NB4 (cell line): ENCODE measurements around the gene CCKAR.

Experiments used
- MAX ChIP-seq: IDR thresholded peaks from 2 replicates; pipeline ENCODE4 v1.6.1; 2011; ENCODE audit warnings: low read depth, low read length
- POLR2A ChIP-seq: IDR thresholded peaks from 2 replicates; pipeline ENCODE4 v1.6.1; 2011; ENCODE audit warnings: mild to moderate bottlenecking; ENCODE audit not compliant: insufficient read length; ENCODE audit errors: extremely low read depth
- TF ChIP-seq, protein P1 (sequence below): IDR thresholded peaks from one replicate; pipeline ENCODE4 v1.5.1; 2012; ENCODE audit warnings: low read depth, low read length

DNA sequence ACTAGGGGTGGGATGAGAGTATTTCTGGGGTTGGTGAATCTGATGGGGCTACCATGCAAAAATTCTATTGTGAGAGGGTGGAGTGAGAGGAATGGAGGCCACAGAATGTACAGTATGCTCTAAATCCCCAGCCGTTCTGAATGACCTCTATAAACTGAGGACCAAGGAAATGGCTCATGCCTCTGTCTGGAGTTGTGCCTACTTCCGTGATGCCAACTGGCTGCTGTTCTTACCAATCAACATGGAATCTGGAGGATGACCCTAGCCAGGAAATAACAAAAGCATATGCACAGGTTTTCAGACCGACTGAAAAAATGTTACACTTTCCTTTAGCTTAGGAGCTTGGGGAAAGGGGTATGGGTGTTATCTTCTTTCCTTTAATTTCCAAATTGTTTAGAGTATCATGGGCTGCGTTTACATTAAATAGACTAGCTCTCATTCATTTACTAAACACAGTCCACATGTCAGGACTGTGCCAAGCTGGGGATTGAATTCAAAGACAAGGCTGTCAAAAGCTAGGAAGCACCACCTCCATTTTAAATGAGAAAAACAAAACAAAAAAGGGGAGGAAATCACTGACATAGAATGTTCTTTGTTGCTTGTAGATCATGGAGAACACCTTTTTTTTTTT, 20.2 kb upstream of the CCKAR start:
- TF ChIP-seq, protein P1, sequence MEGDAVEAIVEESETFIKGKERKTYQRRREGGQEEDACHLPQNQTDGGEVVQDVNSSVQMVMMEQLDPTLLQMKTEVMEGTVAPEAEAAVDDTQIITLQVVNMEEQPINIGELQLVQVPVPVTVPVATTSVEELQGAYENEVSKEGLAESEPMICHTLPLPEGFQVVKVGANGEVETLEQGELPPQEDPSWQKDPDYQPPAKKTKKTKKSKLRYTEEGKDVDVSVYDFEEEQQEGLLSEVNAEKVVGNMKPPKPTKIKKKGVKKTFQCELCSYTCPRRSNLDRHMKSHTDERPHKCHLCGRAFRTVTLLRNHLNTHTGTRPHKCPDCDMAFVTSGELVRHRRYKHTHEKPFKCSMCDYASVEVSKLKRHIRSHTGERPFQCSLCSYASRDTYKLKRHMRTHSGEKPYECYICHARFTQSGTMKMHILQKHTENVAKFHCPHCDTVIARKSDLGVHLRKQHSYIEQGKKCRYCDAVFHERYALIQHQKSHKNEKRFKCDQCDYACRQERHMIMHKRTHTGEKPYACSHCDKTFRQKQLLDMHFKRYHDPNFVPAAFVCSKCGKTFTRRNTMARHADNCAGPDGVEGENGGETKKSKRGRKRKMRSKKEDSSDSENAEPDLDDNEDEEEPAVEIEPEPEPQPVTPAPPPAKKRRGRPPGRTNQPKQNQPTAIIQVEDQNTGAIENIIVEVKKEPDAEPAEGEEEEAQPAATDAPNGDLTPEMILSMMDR = no peak
- no peak for TF ChIP-seq POLR2A
- no peak for TF ChIP-seq MAX
